DOHH2 (cell line): ENCODE data around the gene MAPKAPK2.

Experiments
- H3F3A ChIP-seq: fragments of 200-600 bp; sonication (generic), shearing (Covaris generic); 2 replicates; pipeline ENCODE4 v1.6.0; 2016; ENCODE audit warnings: antibody characterized with exemption, mild to moderate bottlenecking; ENCODE audit not compliant: control insufficient read depth, insufficient read depth
- H3K27ac ChIP-seq: fragments of 200-600 bp; sonication (generic); 2 replicates; pipeline ENCODE4 v1.5.1; 2014; ENCODE audit warnings: low read depth, mild to moderate bottlenecking, low read length, moderate library complexity
- H3K27me3 ChIP-seq: fragments of 200-600 bp; sonication (generic); 2 replicates; pipeline ENCODE4 v1.6.1; 2014; ENCODE audit warnings: mild to moderate bottlenecking, low read length, mixed read lengths; ENCODE audit not compliant: control insufficient read depth
- H3K36me3 ChIP-seq: fragments of 200-600 bp; sonication (generic); 2 replicates; pipeline ENCODE4 v1.6.1; 2014; ENCODE audit warnings: mild to moderate bottlenecking, low read length, moderate library complexity, mixed read lengths; ENCODE audit not compliant: control insufficient read depth
- H3K4me1 ChIP-seq: fragments of 200-600 bp; sonication (generic); 2 replicates; pipeline ENCODE4 v1.6.1; 2014; ENCODE audit warnings: mild to moderate bottlenecking, low read length, mixed read lengths; ENCODE audit not compliant: control insufficient read depth
- H3K4me2 ChIP-seq: fragments of 200-600 bp; sonication (generic); 2 replicates; pipeline ENCODE4 v1.6.0; 2014; ENCODE audit warnings: mild to moderate bottlenecking, low read length, moderate library complexity
- H3K4me3 ChIP-seq: fragments of 200-600 bp; sonication (generic); 2 replicates; pipeline ENCODE4 v1.5.1; 2014; ENCODE audit warnings: mild to moderate bottlenecking, low read length, mixed read lengths
- H3K79me2 ChIP-seq: fragments of 200-600 bp; sonication (generic); 2 replicates; pipeline ENCODE4 v1.6.1; 2014; ENCODE audit warnings: mild to moderate bottlenecking, low read length, mixed read lengths; ENCODE audit not compliant: control insufficient read depth
- H3K9me2 ChIP-seq: fragments of 200-600 bp; sonication (generic); replicated peaks from 2 replicates; pipeline ENCODE4 v1.6.1; 2014; ENCODE audit warnings: mild to moderate bottlenecking, low read length, mixed read lengths; ENCODE audit not compliant: control insufficient read depth
- H3K9me3 ChIP-seq: fragments of 200-600 bp; sonication (generic); 2 replicates; pipeline ENCODE4 v1.6.1; 2014; ENCODE audit warnings: antibody characterized with exemption, low read length, mixed read lengths; ENCODE audit not compliant: control insufficient read depth, insufficient read depth
- H4K20me1 ChIP-seq: fragments of 200-600 bp; sonication (generic); 2 replicates; pipeline ENCODE4 v1.6.0; 2014; ENCODE audit warnings: low read depth, mild to moderate bottlenecking, antibody characterized with exemption, low read length, moderate library complexity; ENCODE audit not compliant: control insufficient read depth, insufficient read depth
- EZH2phosphoT487 ChIP-seq: fragments of 200-600 bp; sonication (generic); IDR thresholded peaks from 2 replicates; pipeline ENCODE4 v1.6.1; 2017; ENCODE audit warnings: borderline replicate concordance, mild to moderate bottlenecking, antibody characterized with exemption, low read length, moderate library complexity, mixed read lengths
- TF ChIP-seq, protein P1 (sequence below): fragments of 200-600 bp; sonication (generic); IDR thresholded peaks from one replicate; pipeline ENCODE4 v1.5.1; 2014; ENCODE audit warnings: antibody characterized with exemption, mild to moderate bottlenecking, low read depth, low read length; ENCODE audit not compliant: poor library complexity, severe bottlenecking

The MAPKAPK2 gene

DNA sequence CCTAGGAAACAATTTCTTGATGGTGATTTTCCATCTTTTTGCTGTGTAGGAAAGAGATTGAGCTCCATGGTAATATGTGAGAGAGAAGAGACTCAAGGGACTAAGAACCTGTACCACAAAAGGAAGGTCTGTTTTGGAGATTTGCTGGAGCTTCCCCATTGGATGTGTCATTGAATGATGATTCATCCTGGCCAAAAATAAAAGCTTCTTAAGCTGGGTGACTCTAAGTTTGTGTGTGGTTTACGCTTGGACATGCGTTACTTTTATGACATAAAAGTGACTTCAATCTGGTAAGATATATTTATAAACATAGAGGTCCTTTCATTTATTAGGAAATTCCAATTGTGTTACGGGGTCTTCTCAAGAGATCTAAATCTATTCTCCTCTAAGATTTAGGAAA, 68.4 kb downstream of the MAPKAPK2 start:
- H3K4me3 ChIP-seq = no peak overlapping the region
- H3K9me2 ChIP-seq = no peaks in the 10 kb centered on the region
- H3K9me3 ChIP-seq = no peaks in the 10 kb centered on the region
- no peaks in the 10 kb centered on the region for H3K79me2 ChIP-seq
- H4K20me1 ChIP-seq = 0 out of 2 replicates have a peak, but pooled peaks cover 4% of the 10 kb centered on the region
- H3F3A ChIP-seq = no peaks in the 10 kb centered on the region
- no peak overlapping the region for H3K27ac ChIP-seq
- H3K4me1 ChIP-seq = peaks cover 6% of the 10 kb centered on the region
- no peak for TF ChIP-seq EZH2phosphoT487
- TF ChIP-seq, protein P1, sequence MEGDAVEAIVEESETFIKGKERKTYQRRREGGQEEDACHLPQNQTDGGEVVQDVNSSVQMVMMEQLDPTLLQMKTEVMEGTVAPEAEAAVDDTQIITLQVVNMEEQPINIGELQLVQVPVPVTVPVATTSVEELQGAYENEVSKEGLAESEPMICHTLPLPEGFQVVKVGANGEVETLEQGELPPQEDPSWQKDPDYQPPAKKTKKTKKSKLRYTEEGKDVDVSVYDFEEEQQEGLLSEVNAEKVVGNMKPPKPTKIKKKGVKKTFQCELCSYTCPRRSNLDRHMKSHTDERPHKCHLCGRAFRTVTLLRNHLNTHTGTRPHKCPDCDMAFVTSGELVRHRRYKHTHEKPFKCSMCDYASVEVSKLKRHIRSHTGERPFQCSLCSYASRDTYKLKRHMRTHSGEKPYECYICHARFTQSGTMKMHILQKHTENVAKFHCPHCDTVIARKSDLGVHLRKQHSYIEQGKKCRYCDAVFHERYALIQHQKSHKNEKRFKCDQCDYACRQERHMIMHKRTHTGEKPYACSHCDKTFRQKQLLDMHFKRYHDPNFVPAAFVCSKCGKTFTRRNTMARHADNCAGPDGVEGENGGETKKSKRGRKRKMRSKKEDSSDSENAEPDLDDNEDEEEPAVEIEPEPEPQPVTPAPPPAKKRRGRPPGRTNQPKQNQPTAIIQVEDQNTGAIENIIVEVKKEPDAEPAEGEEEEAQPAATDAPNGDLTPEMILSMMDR = no peak
- no peaks in the 10 kb centered on the region for H3K36me3 ChIP-seq
- H3K4me2 ChIP-seq = no peak overlapping the region
- H3K27me3 ChIP-seq = peaks cover 43% of the 10 kb centered on the region

DNA sequence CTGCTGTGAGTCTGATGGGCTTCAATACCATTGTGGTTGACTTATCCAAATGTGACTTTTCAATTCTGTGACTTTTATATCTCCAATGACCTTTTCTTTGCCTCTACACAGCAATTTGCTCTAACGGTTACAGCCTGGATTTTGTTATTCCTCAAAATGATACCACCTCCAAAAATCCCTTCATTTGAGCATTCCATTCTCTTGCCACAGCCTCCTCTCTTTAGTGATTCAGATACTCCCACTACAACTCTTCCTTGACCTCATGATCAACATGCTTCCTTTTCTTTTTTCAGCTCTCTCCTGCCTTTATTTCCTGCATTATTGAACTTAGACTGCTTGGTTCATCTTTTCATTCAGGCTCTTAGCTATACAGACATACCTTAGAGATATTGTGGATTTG, 69.3 kb downstream of the MAPKAPK2 start:
- no peak for TF ChIP-seq EZH2phosphoT487
- TF ChIP-seq, protein P1 = no peak
- H3F3A ChIP-seq = no peaks in the 10 kb centered on the region
- no peak overlapping the region for H3K27ac ChIP-seq
- H3K4me3 ChIP-seq = no peak overlapping the region
- H4K20me1 ChIP-seq = no peaks in the 10 kb centered on the region
- no peaks in the 10 kb centered on the region for H3K9me2 ChIP-seq
- H3K79me2 ChIP-seq = no peaks in the 10 kb centered on the region
- peaks cover 6% of the 10 kb centered on the region for H3K4me1 ChIP-seq
- no peak overlapping the region for H3K4me2 ChIP-seq
- peaks cover 36% of the 10 kb centered on the region for H3K27me3 ChIP-seq
- no peaks in the 10 kb centered on the region for H3K9me3 ChIP-seq
- no peaks in the 10 kb centered on the region for H3K36me3 ChIP-seq

DNA sequence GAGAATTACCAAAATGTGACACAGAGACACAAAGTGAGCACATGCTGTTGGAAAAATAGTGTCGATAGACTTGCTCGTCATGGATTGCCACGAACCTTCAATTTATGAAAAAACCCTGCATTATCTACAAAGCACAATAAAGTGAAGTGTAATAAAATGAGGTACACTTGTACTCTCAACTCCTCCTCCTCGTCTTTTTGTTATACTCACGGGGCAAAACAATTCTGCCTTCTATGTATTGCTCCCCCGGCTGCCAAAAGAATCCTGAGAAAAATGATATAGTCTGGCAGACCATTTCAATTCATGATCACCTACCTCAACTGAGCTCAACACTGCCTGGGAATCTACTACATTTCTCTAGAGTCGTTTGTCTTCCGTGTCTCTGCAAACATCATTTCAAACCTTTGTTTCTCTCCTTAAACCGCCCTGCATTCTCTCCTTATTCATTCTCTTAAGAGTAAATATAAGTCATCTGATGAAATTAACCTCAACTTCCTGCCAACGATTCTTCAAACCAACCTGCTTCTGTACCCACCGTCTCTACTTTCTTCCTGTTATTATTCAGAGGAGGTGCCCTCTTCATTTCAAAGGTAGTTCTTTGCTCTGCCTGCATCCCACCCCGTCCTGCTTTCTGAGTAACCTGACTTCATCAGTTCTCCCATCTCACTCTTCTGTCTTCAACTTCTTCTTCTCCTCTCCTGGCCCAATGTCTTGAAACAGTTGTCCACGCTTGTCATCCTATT, 73.0 kb downstream of the MAPKAPK2 start:
- Histone ChIP-seq H3K27me3 (peaks cover 35% of the 10 kb centered on the region), H3K4me1 (peaks cover 6% of the 10 kb centered on the region), H3K36me3 (no peaks in the 10 kb centered on the region), H3K9me3 (no peaks in the 10 kb centered on the region), H3F3A (no peaks in the 10 kb centered on the region), H3K9me2 (no peaks in the 10 kb centered on the region), H3K79me2 (no peaks in the 10 kb centered on the region), H4K20me1 (no peaks in the 10 kb centered on the region), H3K4me2 (peak overlapping the region; percentile 6; the same call in 1 of the 2 replicates), H3K27ac (no peak overlapping the region), H3K4me3 (no peak overlapping the region)
- TF ChIP-seq EZH2phosphoT487 = no peak
- TF ChIP-seq, protein P1 = no peak
